Measurements from ENCODE around the gene CHPF2.

CHPF2 gene

DNA sequence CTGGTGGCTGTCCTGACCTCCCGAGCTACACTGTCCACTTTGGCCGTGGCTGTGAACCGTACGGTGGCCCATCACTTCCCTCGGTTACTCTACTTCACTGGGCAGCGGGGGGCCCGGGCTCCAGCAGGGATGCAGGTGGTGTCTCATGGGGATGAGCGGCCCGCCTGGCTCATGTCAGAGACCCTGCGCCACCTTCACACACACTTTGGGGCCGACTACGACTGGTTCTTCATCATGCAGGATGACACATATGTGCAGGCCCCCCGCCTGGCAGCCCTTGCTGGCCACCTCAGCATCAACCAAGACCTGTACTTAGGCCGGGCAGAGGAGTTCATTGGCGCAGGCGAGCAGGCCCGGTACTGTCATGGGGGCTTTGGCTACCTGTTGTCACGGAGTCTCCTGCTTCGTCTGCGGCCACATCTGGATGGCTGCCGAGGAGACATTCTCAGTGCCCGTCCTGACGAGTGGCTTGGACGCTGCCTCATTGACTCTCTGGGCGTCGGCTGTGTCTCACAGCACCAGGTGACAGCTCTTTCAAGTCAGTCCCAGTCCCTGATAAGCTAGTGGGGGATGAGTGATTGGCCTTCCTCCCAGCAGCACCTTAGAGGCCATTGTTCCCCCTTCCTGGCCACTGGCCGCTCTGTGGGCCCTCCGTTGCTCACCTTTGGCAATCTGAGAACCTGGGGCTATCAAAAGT, 3.0 kb downstream of the CHPF2 start:
- no peak for DNase-seq

DNA sequence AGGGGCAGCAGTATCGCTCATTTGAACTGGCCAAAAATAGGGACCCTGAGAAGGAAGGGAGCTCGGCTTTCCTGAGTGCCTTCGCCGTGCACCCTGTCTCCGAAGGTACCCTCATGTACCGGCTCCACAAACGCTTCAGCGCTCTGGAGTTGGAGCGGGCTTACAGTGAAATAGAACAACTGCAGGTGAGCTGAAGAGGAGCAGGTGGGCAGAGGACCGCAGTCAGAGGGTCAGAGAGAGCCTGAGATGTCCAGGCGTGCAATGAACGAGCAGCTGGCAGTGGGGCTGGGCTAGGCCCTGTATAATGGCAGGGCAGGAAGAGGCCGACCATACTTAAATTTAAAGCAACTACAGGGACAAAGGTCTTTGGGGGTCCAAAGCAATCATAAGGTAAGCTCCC, 4.1 kb downstream of the CHPF2 start:
- no peak for DNase-seq

DNA sequence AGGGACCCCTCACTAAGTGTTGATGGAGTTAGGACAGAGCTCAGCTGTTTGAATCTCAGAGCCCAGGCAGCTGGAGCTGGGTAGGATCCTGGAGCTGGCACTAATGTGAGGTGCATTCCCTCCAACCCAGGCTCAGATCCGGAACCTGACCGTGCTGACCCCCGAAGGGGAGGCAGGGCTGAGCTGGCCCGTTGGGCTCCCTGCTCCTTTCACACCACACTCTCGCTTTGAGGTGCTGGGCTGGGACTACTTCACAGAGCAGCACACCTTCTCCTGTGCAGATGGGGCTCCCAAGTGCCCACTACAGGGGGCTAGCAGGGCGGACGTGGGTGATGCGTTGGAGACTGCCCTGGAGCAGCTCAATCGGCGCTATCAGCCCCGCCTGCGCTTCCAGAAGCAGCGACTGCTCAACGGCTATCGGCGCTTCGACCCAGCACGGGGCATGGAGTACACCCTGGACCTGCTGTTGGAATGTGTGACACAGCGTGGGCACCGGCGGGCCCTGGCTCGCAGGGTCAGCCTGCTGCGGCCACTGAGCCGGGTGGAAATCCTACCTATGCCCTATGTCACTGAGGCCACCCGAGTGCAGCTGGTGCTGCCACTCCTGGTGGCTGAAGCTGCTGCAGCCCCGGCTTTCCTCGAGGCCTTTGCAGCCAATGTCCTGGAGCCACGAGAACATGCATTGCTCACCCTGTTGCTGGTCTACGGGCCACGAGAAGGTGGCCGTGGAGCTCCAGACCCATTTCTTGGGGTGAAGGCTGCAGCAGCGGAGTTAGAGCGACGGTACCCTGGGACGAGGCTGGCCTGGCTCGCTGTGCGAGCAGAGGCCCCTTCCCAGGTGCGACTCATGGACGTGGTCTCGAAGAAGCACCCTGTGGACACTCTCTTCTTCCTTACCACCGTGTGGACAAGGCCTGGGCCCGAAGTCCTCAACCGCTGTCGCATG, 5.2 kb downstream of the CHPF2 start:
- no peak for DNase-seq

DNA sequence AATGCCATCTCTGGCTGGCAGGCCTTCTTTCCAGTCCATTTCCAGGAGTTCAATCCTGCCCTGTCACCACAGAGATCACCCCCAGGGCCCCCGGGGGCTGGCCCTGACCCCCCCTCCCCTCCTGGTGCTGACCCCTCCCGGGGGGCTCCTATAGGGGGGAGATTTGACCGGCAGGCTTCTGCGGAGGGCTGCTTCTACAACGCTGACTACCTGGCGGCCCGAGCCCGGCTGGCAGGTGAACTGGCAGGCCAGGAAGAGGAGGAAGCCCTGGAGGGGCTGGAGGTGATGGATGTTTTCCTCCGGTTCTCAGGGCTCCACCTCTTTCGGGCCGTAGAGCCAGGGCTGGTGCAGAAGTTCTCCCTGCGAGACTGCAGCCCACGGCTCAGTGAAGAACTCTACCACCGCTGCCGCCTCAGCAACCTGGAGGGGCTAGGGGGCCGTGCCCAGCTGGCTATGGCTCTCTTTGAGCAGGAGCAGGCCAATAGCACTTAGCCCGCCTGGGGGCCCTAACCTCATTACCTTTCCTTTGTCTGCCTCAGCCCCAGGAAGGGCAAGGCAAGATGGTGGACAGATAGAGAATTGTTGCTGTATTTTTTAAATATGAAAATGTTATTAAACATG, 6.0 kb downstream of the CHPF2 start:
- no peak for DNase-seq

DNA sequence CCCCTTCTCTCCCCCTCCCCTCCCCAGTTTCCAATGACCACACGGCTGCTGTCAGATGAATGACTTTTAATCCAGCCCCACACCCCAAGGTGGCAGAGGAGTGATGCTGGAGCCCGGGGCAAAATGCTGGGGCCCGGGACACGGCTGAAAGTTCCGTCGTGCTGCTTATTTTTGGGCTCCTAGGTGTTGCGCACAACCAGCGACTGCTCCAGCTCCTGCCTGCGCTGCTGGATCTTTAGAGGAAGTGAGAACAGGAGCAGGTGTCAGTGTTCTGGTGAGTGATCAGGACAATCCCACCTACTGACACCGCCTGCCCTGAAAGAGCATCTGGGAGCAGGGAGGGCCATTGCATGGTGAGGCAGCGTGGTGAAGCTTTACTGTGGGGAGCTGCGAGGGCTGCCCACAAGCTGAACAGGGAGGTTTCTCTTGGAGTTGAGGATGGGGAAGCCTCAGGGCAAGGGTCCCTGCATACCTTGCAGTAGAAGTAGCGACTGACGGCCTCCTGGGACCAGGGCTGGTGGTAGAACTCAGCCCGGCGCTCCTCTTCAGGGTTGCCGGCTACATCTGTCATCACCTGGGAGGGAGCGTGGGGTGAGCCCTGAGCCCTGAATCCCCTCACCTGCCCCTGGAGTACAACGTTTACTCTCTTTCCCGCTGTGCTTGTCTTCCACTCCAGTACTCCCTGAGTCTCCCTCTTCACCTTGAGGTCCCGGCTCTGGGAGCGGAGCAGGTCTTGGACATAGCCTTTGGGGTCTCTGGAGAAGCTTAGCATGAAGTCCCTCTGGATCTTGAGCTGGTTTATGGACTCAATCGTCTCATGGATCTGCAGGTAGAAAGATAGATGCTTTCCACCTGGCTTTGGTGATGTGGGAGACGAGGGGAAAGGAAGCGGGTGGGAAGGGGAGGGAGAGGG, 6.9 kb downstream of the CHPF2 start:
- DNase-seq: no peak

DNA sequence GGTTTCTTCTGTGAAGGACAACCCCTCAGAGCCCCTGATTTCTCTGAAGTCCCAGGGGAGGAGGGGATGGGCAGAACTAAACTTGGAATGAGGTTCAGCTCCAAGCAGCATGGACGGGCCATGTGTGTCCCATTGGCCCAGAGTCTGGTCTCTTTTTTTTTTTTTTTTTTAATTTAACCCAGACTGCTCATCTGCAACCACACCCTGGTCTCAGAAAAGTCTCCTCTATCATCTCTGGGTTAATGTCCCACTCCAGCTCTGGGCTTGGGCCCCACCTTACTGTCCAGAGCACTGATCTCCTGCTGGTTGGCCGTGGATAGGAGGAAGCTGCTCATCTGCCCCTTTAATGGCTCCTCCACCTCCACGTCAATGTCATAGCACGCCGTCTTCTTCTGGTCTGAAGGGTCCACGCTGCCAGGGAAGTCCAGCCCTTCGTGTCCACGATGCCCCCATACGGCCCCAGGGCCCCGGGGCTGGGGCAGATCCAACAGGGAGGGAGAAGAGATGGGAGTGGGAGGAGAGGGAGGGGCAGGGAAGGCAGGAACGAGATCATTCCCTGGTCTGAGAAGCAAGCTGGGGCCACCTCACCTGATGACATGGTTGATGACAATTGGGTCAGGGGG, 7.7 kb downstream of the CHPF2 start:
- DNase-seq: no peak

DNA sequence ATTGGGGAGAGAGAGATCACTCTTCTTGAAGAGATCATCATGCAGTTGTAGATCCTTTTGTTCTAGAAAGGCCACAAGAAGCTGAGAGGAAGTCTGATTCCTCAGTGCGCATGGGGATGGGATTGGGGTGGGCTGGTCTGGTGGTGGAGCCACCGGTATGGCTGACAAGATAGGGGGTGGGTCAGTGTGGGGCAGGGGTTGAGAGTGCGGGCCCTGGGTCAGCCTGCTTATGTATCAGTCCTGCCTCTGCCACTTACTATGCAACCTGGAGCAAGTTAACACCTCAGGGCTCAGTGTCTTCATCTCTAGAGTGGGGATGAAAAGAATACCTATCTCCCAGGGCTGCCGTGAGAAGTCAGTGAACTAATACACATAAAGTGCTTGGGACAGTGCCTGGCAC, 8.3 kb downstream of the CHPF2 start:
- DNase-seq: no peak

DNA sequence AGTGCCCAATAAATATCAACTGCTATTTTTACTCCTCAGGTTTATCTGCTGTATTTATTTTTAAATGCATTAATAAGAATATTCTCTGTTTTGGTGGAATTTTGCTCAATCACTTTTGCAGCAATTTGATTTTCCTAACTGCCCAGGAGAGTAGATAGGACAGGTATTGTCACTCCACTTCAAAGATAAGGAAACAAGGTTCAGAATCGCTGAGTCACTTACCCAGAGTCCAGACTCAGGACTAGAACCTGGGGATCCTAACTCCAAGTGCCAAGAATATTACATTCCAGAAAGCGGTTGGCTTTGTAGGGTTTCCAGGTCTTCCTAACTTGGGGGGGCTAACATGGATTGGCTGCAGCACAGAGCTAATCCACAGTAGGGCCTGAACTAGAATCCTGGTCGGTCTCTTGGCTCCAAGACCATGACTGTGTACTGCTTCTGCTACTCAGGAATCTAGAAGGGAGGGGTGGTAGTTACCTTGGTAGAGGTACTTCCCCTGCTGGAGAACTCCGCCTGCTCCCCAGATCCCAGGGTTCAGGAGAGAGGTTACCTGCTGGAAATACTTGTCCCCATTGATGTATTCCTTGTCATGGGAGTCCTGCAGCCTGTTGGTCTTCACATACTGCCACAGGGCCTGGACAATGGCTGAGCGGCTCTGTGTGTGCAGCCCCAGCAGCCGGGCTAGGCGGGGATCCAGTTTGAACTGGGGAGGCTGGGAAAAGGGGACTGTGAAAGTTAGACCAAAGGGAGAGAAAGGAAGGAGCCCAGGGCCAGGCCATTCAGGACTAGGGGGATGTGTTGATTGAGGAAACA, 8.9 kb downstream of the CHPF2 start:
- no peak for DNase-seq

DNA sequence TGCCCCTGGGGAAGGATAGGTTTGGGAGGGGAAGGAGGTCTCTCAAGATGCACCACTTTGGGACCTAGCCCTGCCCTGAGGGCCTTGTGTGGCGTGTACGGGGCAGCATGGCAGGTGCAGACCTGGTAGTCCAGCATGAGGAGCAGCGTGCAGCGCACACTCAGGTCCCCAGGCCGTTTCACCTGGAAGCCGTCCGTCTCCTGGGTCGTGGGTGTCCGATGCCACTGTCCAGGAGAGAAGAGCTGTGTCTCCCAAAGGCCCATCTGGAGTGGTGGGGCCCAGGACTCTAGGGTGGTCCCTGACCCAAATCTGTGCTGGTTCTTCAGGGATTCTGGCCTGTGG, 9.4 kb downstream of the CHPF2 start:
- no peak for DNase-seq

DNA sequence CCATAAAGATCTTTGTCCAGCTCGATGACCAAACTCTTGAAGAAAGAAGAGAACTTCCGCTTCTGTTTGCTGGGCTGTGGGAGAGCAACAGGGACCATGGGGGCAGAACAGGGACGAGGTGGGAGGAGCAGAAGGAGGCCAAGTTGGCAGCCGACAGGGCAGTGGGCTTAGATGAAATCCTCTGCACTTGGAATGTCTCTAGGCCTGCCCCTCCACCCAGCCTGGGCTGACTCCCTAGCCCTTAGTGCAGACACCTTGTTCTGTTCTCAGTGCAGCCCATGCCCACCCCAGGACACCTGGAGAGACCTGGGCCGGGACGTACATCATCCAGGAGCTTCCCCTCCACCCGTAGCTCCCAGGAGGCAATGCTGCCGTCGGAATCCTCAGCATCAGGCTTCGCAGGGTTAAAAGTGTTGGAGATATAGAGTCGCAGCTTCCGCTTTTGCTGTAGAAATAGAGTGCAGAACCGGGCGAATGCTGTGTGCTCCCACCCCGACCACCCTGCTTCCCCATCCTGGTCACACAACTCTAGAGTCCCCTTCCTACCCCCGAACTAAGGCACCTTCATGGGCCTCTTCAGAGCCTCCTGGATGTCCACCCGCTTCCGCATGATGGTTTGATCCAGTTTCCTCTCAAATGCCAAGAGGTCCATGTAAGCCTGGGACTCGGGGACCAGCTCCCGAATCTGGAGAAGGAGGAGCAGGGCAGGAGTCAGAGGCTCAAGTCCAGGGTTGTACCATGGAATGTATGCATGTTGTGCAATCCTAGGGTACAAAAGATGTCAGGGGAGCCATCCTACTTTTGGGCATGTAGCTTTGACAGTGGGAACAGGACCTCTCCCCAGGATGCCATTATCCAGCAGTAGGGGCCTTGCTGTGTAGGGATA, 10.1 kb downstream of the CHPF2 start:
- DNase-seq: no peak

DNA sequence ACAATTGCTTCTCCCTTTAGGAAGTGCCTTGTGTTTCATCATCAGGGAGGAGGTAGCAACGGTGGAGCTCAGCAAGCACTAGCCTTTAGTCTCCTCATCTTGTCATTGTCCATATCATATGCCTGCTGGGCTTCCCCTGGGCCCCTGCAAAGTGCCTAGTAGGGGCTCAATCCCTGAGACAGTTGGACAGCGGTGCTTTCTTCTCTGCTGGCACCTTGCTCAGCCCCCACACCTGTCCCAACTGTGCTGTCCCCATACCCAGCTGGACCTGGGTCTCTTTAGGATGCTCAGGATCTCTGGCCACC, 10.7 kb downstream of the CHPF2 start:
- DNase-seq: no peak

DNA sequence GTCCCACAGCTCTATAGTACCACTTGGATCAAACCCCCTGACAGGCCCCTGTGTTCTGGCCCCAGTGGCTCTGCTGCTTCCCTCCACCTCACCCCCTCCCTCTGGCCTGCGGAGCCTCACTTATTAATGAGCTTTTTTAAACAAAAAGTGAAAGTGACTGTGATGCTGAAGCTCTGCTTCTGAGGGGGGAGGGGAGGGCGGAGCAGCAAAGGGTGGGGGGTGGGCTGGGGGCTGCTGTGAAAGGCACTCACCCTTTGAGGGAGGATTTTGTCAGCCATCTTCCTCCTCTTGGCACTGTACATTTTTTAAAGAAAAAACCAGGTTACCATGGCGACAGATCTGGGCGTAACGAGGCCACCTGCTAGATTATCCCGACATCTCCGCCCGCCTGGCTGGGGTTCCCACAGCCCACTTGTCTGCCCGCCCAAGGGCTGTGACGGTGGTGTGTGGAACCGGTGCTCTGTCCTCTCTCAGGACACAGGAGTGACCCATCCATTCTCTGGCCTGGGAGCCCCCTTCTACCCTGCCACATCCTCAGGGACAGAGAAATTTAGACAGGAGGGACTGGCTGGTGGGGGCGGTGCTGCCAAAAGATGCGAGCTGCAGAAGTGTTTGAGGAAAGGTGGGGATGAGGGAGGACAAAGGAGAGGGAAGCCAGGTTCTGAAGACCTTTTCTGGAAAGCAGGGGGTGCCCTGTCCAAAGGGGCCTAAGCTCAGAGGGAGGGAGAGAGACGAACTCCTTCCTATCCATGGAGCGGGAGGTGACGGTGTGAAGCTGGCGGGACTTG, 11.3 kb downstream of the CHPF2 start:
- DNase-seq: peak; percentile 27

DNA sequence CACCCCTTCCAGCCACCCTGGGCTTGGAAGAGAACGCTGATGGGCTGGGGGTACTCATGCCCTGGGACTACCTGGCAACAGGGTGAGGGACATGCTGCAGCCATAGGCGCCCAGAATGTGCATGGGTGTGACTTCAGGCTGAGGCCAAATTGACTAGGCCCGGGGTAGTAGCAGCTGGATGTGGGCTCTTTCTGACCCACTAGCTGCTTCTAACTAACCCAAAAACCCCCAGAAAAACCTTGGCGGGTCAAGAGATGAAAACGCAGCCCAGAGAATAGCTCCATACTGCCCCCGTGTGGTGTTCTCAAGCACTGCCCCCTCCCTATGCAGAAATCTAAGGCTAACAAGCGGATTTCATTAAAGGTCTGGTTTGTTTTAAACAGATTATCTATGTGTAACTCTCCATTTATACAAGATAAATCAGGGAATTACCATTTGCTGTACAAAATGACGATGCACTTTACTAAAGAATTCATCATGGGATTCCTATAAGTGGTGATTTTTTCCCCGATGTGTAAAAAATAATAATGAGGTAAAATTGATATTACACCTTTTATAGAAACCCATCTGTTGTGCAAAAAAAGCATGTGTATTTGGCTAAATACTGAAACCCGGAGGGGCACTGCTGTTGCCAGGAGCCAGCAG, 12.0 kb downstream of the CHPF2 start:
- peak; percentile 76 for DNase-seq

DNA sequence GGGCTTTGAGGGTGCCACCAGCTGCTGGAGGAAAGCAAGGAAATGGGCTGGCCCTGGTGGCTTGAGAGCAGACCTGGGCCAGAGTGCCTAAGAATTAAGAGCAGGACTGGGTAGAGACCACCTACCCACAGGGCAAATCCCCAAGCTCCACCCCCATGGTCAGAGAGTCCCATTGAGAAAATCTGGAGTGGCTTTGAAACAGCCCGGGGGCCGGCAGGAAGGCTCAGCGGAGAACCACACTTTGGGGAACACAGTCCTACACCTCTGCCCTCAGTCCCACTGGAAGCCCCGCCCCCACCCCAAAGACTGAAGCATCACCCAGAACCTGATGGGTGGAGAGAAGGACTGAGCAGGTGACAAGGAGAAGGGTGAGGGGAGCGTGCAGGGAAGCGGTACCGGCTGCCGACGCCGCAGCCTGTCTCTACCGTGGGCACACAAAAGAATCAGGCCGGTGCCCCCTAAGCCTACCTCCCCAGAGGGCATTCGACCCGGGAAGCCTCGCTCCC, 12.6 kb downstream of the CHPF2 start:
- peak; percentile 45 for DNase-seq

DNA sequence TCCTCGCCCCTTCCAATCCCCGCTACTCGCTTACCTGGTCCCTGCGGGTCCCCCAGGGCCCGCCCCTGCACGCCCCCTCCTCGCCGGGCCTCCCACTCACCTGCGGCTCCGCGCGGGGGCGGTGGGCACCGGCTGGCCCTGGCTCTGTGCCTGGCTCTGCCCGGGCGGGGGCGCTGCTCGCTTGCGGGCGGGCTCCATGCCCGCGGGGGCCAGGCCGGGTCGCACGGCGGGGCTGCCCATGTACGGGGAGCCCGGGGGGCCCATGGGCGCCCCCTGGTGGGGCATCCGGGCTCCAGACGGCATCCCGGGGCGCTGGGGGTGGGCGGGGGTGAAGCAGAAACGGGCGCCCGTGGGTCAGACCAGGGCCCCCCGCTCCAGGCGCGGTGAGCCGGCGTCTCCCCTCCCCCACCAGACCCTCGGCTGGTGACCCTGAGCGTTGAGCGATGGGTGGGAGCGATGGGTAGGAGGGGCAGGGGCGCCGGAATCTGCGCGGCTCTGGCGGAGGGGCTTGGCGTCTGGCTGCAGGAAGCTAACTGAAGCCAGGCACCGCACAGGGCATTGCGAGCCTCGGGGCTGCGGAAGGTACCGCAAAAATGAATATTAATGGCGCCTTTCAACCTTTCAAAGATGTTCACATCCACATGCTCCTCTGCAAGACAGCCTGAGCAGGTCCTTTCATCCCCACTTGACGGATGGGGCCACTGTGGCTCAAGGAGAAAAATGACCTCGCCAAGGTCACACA, 13.2 kb downstream of the CHPF2 start:
- peak; percentile 67 for DNase-seq

DNA sequence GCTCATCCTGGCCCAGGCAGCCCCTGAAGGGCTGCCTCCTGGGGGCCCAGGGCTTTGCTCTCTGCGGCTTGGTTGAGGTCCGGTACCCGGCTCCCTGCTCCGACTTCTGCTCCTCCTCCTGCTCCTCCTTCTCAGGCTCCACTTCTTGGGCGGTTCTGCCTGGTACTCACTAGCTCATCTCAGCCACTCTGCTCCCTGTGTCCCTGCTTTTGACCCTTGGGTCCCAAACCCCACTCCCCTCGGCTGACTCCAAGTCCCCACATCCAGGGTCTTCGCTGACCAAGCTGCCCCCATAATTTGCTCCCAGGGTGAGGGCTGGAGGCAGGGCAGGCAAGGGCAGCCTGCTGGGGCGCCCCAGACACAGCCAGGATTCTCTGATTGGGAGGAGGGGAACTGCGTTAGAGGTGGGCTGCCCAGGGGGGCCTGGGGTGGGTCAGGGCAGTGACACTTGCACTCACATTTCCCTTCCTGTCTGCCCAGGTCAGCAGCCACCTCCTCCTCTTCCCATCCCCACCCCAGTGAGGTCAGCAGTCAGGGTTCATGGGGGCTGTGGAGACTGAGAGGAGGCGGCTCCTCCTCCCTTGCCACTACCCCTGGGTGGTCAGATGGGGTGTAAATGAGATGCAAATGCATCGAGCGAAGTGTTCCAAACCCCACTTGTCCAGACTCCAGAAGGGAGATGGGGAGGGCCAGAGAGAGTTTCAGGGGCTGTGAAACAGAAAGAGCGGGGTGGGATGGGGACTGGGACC, 14.0 kb downstream of the CHPF2 start:
- no peak for DNase-seq

DNA sequence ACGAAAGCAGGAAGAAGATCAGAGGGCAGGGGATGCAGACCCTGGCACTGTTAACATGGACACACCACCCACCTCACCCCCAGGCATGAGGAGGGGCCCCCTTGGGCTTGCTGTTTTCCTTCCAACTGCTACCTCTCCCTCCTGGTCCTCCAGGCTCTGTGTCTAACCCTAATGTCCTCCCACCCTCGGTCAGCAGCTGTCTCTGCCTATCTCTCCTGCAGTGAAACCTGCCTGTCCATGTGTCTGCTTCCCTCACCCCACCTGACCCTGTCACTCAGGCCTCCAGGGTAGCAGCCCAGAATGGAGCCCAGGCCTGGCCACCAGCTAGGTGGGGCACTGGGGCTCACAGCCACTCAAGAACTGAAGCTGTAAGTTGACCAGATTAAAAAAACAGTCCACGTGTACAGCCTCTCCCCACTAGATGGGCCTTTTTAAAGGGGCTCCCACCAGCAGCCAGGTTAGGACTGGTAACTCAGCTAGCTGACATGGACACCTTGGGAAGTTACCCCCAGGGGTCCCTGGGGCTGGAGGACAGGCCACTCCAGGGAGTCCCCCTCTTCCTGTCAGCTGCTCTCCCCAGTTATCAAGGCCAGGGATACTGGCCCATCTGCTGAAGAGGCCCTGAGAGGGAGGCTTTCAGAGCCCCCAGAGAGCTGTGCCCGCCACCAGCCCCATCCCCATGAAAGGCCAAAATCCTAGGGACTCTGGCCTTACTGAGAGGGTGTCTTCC, 14.7 kb downstream of the CHPF2 start:
- DNase-seq: peak; percentile 32
